Muscle of leg (tissue), 11 donors: ENCODE measurements around the gene PITPNC1. TPM values are rescaled to one million over a fixed set of nuclear protein-coding genes. Genes with fewer than 3 reads are reported as not detected.
A peak's percentile ranks its signal among the peaks of the same experiment; 100 is the strongest.
"Not testable (repeated sequence)": the region's sequence is repeated elsewhere in the genome, so short reads cannot be mapped to it uniquely, and the experiment has no call there.

ENCODE experiments used
- DNase-seq: peaks from one replicate; pipeline ENCODE4 v3.0.0; 2013
- H3K27ac ChIP-seq: one replicate; pipeline ENCODE4 v1.5.1; 2013; ENCODE audit warnings: mild to moderate bottlenecking, low read length, control low read depth
- H3K27me3 ChIP-seq: one replicate; pipeline ENCODE4 v1.6.1; 2013; ENCODE audit warnings: low read length; ENCODE audit not compliant: control insufficient read depth, insufficient read depth
- H3K36me3 ChIP-seq: one replicate; pipeline ENCODE4 v1.6.1; 2013; ENCODE audit warnings: low read length; ENCODE audit not compliant: control insufficient read depth, insufficient read depth
- H3K4me1 ChIP-seq: one replicate; pipeline ENCODE4 v1.6.1; 2013; ENCODE audit warnings: low read length; ENCODE audit not compliant: control insufficient read depth, insufficient read depth
- H3K4me3 ChIP-seq: one replicate; pipeline ENCODE4 v1.5.1; 2013; ENCODE audit warnings: low read length, control low read depth
- H3K9me3 ChIP-seq: replicated peaks from 2 replicates; pipeline ENCODE4 v1.6.1; 2013; ENCODE audit warnings: low read depth, low read length; ENCODE audit not compliant: control insufficient read depth
- WGBS: methylation state at CpG from one replicate; pipeline ENCODE4 v1.1.5; 2013; ENCODE audit warnings: missing lambda C conversion rate; ENCODE audit not compliant: insufficient coverage; 5-methylcytosine and 5-hydroxymethylcytosine counted together
- polyA plus RNA-seq, 8 donors: library from polyadenylated mRNA; unstranded; fragments of 120-200 nt; gene quantifications; one replicate each; pipeline versions ENCODE4 v1.2.1 to v1.2.3, GENCODE V29; 2013; ENCODE audit warnings: inconsistent platforms in 1 of 8, low replicate concordance in 1 of 8; ENCODE audit not compliant: insufficient read length in 8 of 8, insufficient read depth in 1 of 8
- total RNA-seq: library from RNA; stranded (reverse); fragments of 120-200 nt; gene quantifications from one replicate; pipeline ENCODE4 v1.2.4, GENCODE V29; 2013

Gene PITPNC1
- total and polyA plus RNA-seq, 9 donors = 8.6 to 11.9 (median 10.0) TPM

DNA sequence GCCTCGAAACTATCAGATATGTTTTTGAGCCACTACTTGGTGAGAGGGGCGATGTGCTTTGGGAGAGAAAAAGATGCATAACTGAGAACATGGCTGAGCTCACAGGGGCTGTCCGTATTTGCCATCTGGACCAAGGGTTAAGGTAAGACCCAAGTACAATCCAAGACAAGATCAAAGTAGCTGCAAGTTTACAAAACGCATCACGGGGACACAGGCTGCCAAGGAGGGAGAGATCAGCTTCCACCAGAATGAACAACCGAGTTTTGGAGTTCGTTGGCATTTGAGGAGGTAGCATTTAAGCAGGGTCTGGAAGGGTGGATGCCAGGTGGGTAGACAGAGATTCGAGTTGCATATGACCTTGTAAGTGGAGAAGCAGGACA lies 2.2 kb downstream of the PITPNC1 start:
- no peaks in the 10 kb centered on the region for H3K27me3 ChIP-seq
- 59% methylated on average over 8 of the region's 8 CpGs for WGBS

DNA sequence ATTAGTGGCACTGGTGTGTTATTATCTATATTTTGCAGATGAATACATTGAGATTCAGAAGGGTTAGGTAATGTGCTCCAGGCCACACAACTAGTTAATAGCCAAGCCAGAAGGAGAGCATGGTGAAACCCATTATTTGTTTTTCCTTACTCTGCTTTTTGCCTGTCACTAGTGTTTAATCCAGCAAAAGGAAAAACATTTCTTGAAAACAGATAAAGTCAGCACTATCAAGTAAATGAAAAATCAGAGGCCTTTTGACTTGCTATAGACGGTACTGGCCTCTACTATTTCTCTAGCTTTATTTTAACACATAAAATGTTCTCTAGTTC lies 4.8 kb downstream of the PITPNC1 start:
- H3K4me1 ChIP-seq = peaks cover 10% of the 10 kb centered on the region
- H3K27ac ChIP-seq = no peak overlapping the region
- DNase-seq = no peak
- H3K27me3 ChIP-seq = no peaks in the 10 kb centered on the region
- no peaks in the 10 kb centered on the region for H3K36me3 ChIP-seq
- H3K4me3 ChIP-seq = no peak overlapping the region
- no CpG with 5 or more reads among the region's 1 CpG for WGBS
- no peaks in the 10 kb centered on the region for H3K9me3 ChIP-seq

More for the DNA sequence above, 2.2 kb downstream of the PITPNC1 start:
- DNase-seq = no peak
- H3K9me3 ChIP-seq = no peaks in the 10 kb centered on the region
- H3K27ac ChIP-seq = peak overlapping the region; percentile 56
- H3K4me1 ChIP-seq = peaks cover 19% of the 10 kb centered on the region
- H3K4me3 ChIP-seq = peak overlapping the region; percentile 31
- H3K36me3 ChIP-seq = no peaks in the 10 kb centered on the region

DNA sequence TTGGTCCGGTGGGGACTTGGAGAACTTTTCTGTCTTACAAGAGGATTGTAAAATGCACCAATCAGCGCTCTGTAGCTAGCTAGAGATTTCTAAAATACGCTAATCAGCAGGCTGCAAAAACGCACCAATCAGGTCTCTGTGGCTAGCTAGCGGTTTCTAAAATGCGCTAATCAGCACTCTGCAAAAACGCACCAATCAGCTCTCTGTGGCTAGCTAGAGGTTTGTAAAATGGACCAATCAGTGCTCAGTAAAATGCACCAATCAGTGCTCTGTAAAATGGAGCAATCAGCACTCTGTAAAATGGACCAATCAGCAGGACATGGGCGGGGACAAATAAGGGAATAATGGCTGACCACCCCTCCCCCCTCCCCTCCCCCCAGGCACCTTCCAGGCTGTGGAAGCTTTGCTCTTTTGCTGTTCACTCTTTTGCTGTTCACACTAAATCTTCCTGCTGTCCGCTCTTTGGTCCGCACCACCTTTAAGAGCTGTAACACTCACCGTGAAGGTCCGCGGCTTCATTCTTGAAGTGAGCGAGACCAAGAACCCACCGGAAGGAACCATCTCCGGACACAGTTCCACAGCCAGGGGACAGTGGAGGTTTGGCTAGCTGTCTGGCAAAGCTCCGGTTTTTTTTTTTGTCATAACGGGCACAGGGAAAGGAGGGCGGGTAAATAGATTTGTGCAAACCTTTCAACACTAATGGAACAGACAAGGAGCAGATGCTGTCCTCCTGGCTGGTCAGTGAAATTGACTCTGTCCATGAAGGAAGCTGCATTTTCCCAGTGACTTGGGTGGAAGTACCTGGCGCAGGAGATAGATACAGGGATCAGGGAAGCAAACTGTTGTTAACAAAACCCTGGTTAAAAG lies 8.3 kb downstream of the PITPNC1 start:
- Histone ChIP-seq H3K4me3 (no peak overlapping the region), H3K36me3 (no peaks in the 10 kb centered on the region), H3K4me1 (no peaks in the 10 kb centered on the region), H3K9me3 (no peaks in the 10 kb centered on the region), H3K27me3 (no peaks in the 10 kb centered on the region), H3K27ac (no peak overlapping the region)
- WGBS = 93% methylated on average over 8 of the region's 20 CpGs
- DNase-seq = no peak

GRCh38 chr17:67386965-67387551 lies 10.0 kb downstream of the PITPNC1 start:
- WGBS = 80% methylated on average over 4 of the region's 16 CpGs

GRCh38 chr17:67388536-67388935 lies 11.5 kb downstream of the PITPNC1 start:
- H3K4me3 ChIP-seq, DNase-seq, H3K36me3 ChIP-seq, H3K4me1 ChIP-seq, H3K27ac ChIP-seq, H3K9me3 ChIP-seq, H3K27me3 ChIP-seq: not testable (repeated sequence)
- 96% methylated on average over 3 of the region's 10 CpGs for WGBS

More at GRCh38 chr17:67386965-67387551, 10.0 kb downstream of the PITPNC1 start:
- Histone ChIP-seq H3K27me3 (no peaks in the 10 kb centered on the region), H3K4me3 (no peak overlapping the region), H3K27ac (no peak overlapping the region), H3K9me3 (no peaks in the 10 kb centered on the region), H3K36me3 (no peaks in the 10 kb centered on the region), H3K4me1 (peaks cover 2% of the 10 kb centered on the region)
- DNase-seq = peak; percentile 40

- Histone ChIP-seq H3K4me1 (peaks cover 2% of the 10 kb centered on the region), H3K4me3 (no peak overlapping the region), H3K27ac (no peak overlapping the region), H3K36me3 (no peaks in the 10 kb centered on the region), H3K27me3 (no peaks in the 10 kb centered on the region), H3K9me3 (no peaks in the 10 kb centered on the region)
- DNase-seq = no peak
- WGBS = 73% methylated on average over 2 of the region's 4 CpGs
Observed at GRCh38 chr17:67388986-67389385, 11.9 kb downstream of the PITPNC1 start.

DNA sequence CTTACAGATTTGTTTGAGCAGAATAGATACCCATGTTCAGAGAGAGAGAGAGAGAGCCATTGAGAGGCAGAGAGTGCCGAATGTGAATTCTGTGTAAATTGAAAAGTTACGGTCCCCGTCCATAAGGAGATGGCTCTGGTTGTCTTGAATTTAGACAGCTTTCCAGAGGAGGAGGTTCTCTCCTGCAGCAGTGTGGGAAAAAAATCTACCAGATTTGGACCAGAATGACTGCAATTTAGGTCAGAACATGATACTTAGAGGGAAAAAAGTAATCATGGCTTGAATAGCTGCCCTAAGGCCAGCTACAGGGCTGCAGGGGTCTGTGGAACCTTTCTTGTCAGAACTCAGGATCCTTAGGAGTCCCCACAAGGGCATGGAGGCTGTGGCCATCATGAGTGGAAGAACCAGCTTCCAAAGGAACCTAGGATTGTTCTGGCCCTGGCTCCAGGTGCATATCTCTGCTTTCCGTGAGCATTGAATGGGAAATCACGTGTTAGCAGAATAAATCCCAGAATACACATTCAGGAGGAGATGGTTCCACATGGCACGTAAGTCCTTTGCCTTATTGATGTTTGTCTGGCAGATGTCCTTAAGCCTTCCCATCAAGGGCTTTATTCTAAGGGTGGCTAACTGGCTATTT lies 13.0 kb downstream of the PITPNC1 start:
- Histone ChIP-seq H3K4me3 (no peak overlapping the region), H3K36me3 (no peaks in the 10 kb centered on the region), H3K27me3 (no peaks in the 10 kb centered on the region), H3K9me3 (no peaks in the 10 kb centered on the region), H3K27ac (no peak overlapping the region), H3K4me1 (peaks cover 2% of the 10 kb centered on the region)
- 84% methylated on average over 3 of the region's 6 CpGs for whole genome bisulfite sequencing
- no peak for DNase-seq

DNA sequence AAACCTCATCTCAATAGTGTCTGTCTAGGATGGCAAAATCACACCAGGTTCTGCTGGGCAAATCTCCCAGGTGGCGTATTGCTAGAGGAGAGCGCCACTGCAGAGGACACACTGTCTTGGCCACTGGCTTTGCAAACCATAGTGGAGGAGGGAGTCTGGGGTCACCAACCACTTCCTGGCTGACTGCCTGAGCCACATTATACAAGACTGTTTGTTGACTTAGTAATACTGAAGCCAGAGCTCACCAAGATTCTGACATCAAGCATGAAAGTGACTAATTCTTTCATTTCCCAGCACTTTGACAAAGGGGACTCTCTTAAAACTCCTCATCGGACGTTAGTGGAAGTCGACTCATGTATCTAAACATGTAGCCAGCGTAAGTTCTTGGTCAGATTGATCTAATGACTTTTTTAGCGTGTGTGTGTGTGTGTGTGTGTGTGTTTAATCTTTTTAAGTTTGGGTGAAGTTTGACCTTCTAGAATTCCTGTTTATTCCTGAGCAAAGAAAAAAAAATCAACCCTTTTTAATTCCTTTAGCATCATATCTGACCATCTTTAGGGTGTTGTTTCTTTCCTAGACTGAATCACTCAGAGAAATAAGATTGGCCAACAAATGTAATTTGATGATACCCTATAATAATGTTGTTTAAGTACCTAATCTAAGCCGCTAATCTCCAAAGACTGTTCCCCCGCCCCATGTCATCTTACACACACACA lies 13.7 kb downstream of the PITPNC1 start:
- no peaks in the 10 kb centered on the region for H3K27me3 ChIP-seq
- H3K27ac ChIP-seq = no peak overlapping the region
- no CpG with 5 or more reads among the region's 9 CpGs for WGBS
- no peaks in the 10 kb centered on the region for H3K9me3 ChIP-seq
- peak; percentile 32 for DNase-seq
- peaks cover 2% of the 10 kb centered on the region for H3K4me1 ChIP-seq
- no peak overlapping the region for H3K4me3 ChIP-seq
- no peaks in the 10 kb centered on the region for H3K36me3 ChIP-seq

DNA sequence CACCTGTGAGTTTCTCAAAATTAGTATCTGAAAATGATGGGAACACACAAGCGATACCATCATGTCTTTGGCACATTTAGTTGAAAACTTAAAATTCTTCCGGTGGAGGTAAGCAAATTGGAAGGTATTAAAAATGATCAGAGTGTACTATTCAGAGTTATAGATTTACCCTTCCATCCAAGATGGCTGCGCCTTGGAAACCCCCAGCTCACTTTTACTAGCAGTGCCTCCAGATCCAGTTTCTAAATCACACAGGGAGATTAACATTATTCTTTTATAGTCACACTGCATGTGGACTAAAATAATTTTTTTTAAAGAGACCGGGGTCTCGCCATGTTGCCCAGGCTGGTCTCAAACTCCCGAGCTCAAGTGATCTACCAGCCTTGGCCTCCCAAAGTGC lies 15.0 kb downstream of the PITPNC1 start:
- Histone ChIP-seq H3K27me3 (no peaks in the 10 kb centered on the region), H3K36me3 (no peaks in the 10 kb centered on the region), H3K9me3 (no peaks in the 10 kb centered on the region), H3K4me1 (peaks cover 2% of the 10 kb centered on the region), H3K27ac (no peak overlapping the region), H3K4me3 (no peak overlapping the region)
- WGBS = no CpG with 5 or more reads among the region's 6 CpGs
- DNase-seq = no peak
